SK-N-MC (cell line): ENCODE measurements around the gene EHBP1.

Source experiments
- EZH2 ChIP-seq: fragments of 200-600 bp; sonication (generic); IDR thresholded peaks from one replicate; pipeline ENCODE4 v1.6.1; 2017; ENCODE audit warnings: antibody characterized with exemption
- FOXP2 ChIP-seq: optimal IDR thresholded peaks from 2 replicates; pipeline ENCODE3; 2011; ENCODE audit warnings: mild to moderate bottlenecking, moderate library complexity; ENCODE audit not compliant: insufficient read depth; ENCODE audit errors: extremely low read length, control extremely low read depth
- POLR2AphosphoS5 ChIP-seq: IDR thresholded peaks from 2 replicates; pipeline ENCODE4 v1.6.1; 2012; ENCODE audit warnings: mild to moderate bottlenecking, low read depth, low read length, borderline replicate concordance

GRCh38 chr2:62727259-62727867, 21.9 kb downstream of the EHBP1 start:
- TF ChIP-seq POLR2AphosphoS5: no peak
- no peak for TF ChIP-seq EZH2
- TF ChIP-seq FOXP2: no peak
